ENCODE data around the gene YEATS4.

- TF ChIP-seq POLR2A (IDR thresholded peaks at IDR 0.05; ENCODE audit: low read length): no peak
- no peak for TF ChIP-seq GATA1 (IDR thresholded peaks at IDR 0.05; ENCODE audit: low read depth, low read length)
These were observed 79.0 kb downstream of the YEATS4 start for GRCh38 chr12:69438539-69438938.

Data from erythroblast (primary cell).